ENCODE measurements around the gene CSF3.
"Not testable (repeated sequence)": the region's sequence is repeated elsewhere in the genome, so short reads cannot be mapped to it uniquely, and the experiment has no call there.

CSF3 gene

GRCh38 chr17:39999067-39999466, 16.2 kb upstream of the CSF3 start:
- DNase-seq: no peak

- DNase-seq: no peak
Measured at GRCh38 chr17:40000161-40000560, 15.1 kb upstream of the CSF3 start.

DNA sequence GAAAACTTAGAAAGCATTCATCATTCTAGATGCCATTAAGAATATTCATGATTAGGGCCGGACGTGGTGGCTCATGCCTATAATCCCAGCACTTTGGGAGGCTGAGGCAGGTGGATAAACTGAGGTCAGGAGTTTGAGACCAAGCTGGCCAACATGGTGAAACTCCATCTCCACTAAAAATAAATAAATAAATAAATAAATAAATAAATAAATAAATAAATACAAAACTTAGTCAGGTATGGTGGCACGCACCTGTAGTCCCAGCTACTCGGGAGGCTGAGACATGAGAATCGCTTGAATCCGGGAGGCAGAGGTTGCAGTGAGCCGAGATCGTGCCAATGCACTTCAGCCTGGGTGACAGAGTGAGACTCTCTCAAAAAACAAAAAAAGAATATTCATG, 13.9 kb upstream of the CSF3 start:
- not testable (repeated sequence) for DNase-seq

- no peak for DNase-seq
Measured at GRCh38 chr17:40004072-40004471, 11.2 kb upstream of the CSF3 start.

GRCh38 chr17:40004712-40005111, 10.5 kb upstream of the CSF3 start:
- DNase-seq: no peak

DNA sequence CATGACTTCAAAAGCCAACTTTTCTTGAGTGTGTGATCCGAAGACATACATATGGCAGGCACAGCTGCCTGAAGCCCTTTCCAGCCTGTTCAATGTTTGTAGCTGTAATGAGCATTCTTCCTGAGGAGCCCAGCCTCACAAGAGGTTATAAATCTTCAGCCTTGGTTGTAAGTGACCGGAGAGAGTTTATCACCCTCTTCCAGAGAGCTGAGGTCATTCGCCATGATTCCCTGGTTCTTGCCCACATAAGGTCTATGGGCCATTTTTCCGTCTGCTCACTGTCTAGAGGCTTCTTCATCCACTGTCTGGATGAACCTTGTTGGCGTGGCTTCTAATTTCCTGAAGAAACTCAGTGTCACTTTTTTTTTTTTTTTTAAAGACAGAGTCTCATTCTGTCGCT, 9.7 kb upstream of the CSF3 start:
- DNase-seq: no peak

GRCh38 chr17:40010946-40011500, 4.2 kb upstream of the CSF3 start:
- DNase-seq: not testable (repeated sequence)

DNA sequence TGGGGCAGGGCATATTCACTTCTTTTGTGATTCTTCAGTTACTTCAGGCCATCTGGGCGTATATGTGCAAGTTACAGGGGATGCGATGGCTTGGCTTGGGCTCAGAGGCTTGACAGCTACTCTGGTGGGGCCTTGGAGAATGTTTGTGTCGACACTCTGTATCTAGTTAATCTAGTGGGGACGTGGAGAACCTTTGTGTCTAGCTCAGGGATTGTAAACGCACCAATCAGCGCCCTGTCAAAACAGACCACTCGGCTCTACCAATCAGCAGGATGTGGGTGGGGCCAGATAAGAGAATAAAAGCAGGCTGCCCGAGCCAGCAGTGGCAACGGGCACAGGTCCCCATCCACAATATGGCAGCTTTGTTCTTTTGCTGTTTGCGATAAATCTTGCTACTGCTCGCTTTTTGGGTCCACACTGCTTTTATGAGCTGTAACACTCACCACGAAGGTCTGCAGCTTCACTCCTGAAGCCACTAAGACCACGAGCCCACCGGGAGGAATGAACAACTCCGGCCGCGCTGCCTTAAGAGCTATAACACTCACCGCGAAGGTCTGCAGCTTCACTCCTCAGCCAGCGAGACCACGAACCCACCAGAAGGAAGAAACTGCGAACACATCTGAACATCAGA, 3.1 kb upstream of the CSF3 start:
- DNase-seq: not testable (repeated sequence)

- no peak for DNase-seq
Measured at GRCh38 chr17:40014375-40014980, 762 bp upstream of the CSF3 start.

DNA sequence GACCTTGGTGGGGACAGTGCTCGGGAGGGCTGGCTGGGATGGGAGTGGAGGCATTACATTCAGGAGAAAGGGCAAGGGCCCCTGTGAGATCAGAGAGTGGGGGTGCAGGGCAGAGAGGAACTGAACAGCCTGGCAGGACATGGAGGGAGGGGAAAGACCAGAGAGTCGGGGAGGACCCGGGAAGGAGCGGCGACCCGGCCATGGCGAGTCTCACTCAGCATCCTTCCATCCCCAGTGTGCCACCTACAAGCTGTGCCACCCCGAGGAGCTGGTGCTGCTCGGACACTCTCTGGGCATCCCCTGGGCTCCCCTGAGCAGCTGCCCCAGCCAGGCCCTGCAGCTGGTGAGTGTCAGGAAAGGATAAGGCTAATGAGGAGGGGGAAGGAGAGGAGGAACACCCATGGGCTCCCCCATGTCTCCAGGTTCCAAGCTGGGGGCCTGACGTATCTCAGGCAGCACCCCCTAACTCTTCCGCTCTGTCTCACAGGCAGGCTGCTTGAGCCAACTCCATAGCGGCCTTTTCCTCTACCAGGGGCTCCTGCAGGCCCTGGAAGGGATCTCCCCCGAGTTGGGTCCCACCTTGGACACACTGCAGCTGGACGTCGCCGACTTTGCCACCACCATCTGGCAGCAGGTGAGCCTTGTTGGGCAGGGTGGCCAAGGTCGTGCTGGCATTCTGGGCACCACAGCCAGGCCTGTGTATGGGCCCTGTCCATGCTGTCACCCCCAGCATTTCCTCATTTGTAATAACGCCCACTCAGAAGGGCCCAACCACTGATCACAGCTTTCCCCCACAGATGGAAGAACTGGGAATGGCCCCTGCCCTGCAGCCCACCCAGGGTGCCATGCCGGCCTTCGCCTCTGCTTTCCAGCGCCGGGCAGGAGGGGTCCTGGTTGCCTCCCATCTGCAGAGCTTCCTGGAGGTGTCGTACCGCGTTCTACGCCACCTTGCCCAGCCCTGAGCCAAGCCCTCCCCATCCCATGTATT, 1.1 kb downstream of the CSF3 start:
- no peak for DNase-seq

DNA sequence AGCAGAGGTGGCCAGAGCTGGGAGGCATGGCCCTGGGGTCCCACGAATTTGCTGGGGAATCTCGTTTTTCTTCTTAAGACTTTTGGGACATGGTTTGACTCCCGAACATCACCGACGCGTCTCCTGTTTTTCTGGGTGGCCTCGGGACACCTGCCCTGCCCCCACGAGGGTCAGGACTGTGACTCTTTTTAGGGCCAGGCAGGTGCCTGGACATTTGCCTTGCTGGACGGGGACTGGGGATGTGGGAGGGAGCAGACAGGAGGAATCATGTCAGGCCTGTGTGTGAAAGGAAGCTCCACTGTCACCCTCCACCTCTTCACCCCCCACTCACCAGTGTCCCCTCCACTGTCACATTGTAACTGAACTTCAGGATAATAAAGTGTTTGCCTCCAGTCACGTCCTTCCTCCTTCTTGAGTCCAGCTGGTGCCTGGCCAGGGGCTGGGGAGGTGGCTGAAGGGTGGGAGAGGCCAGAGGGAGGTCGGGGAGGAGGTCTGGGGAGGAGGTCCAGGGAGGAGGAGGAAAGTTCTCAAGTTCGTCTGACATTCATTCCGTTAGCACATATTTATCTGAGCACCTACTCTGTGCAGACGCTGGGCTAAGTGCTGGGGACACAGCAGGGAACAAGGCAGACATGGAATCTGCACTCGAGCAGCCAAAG, 2.3 kb downstream of the CSF3 start:
- DNase-seq: no peak

GRCh38 chr17:40018211-40019121, 3.2 kb downstream of the CSF3 start:
- no peak for DNase-seq

DNA sequence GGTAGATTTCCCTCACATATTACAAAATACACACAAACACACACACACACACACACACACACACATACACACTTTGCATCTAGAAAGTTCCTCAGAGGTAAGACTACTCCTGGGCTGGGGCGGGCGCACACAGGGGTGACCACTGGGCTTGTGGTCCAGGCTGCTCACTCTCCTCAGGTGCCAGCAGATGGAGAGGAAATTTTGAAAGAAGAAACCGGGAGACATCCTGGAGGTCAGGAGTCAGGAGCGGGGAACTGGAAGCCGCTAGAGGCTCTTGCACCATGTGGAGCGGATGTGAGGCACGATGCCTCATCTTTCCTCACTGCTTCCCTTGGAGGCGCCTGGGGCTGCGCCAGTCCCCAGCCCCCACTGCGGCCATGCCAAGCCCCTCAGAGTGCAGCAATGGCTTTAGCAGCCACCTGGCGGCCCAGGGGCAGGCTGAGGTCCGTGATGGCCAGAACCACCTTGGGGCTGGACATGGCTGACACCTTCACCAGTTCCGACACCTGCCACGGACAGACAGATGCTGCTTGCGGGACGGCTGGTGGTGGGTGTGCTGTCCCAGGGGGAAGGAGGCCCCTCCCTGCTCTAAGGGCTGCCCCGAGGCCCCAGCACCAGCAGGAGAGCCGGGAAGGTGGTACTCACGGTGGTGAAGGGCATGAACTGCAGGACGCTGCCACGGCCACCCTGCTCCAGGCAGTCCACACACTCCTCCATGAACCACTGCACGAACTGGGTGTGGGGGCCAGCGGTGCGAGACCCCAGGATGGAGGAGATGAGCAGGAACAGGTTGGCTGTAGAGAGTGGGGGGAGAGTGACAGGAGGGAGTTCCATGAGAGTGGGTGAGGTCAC, 4.1 kb downstream of the CSF3 start:
- no peak for DNase-seq

- DNase-seq: no peak
Measured at GRCh38 chr17:40020146-40020545, 4.9 kb downstream of the CSF3 start.

DNA sequence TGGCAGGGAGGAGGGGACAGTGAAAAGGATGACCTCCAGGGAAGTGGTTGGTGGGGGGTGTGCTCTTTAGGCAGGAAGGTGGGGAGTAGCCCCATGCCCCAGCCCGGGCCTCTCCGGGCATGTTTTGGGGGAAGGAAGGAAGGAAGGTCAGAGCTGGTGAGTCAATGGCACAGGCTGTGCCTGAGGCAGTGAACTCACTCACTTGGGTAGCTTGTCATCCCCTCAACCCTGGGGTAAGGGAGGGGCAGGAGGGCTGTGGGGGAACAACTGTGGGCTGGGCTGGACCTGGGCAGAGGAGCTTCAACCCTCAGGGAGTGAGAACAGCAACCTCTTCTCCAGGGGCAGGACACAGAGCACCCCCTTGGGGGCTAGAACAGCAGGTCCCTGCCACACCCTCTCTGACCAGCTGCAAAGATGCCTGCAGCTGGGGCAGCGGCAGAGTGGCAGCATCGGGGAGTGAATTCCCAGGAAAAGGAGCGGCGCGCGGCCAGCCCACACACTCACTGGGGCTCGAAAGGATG, 6.3 kb downstream of the CSF3 start:
- no peak for DNase-seq

- DNase-seq: no peak
Measured at GRCh38 chr17:40022497-40022896, 7.3 kb downstream of the CSF3 start.

- DNase-seq: no peak
Measured at GRCh38 chr17:40022961-40023541, 7.8 kb downstream of the CSF3 start.

GRCh38 chr17:40023590-40024292, 8.5 kb downstream of the CSF3 start:
- no peak for DNase-seq

DNA sequence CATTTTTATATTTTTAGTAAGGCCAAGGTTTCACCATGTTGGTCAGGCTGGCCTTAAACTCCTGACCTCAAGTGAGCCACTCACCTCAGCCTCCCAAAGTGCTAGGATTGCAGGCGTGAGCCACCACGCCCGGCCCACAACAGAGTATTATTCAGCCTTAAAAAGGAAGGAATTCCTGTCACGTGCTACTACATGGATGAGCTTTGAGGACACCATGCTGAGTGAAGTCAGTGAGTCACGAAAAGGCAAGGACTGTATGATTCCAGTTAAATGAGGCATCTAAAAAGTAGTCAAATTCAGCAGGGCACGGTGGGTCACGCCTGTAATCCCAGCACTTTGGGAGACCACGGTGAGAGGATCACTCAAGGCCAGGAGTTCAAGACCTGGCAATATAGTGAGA, 9.7 kb downstream of the CSF3 start:
- DNase-seq: no peak

Data from effector CD4-positive, alpha-beta T cell (primary cell).